Tibial nerve (tissue), 4 donors: ENCODE data around the gene CWF19L1.
"Not testable (repeated sequence)": the region's sequence is repeated elsewhere in the genome, so short reads cannot be mapped to it uniquely, and the experiment has no call there.

Source experiments
- CTCF ChIP-seq, 5 experiments: fragments of 200-600 bp in 3 of 5; fragments of 450-650 bp in 2 of 5; sonication (generic) in 3 of 5; IDR thresholded peaks; one replicate each; pipeline ENCODE4 v1.5.1; 2016 to 2019; ENCODE audit warnings: antibody characterized with exemption in 5 of 5, mild to moderate bottlenecking in 3 of 5, moderate library complexity in 2 of 5
- EP300 ChIP-seq, 2 donors: sonication (generic); formaldehyde crosslinking; IDR thresholded peaks; one replicate each; pipeline ENCODE4 v1.6.1; 2017; ENCODE audit warnings: antibody characterized with exemption in 2 of 2, mild to moderate bottlenecking in 1 of 2
- POLR2A ChIP-seq, 2 donors: fragments of 450-650 bp; IDR thresholded peaks; one replicate each; pipeline ENCODE4 v1.6.1; 2017; ENCODE audit warnings: antibody characterized with exemption in 2 of 2, mild to moderate bottlenecking in 2 of 2, moderate library complexity in 2 of 2

- not testable (repeated sequence) for TF ChIP-seq EP300, CTCF, POLR2A (IDR thresholded peaks at IDR 0.05)
These were observed 17.9 kb upstream of the CWF19L1 start for GRCh38 chr10:100285326-100285725.
